SU-DHL-6 (cell line): ENCODE measurements around the gene TBATA.

ENCODE experiments used
- H2AFZ ChIP-seq: fragments of 200-600 bp; sonication (generic); 2 replicates; pipeline ENCODE4 v1.6.1; 2014; ENCODE audit warnings: low read depth, mild to moderate bottlenecking, moderate library complexity, mixed read lengths, antibody characterized with exemption, low read length; ENCODE audit not compliant: severe bottlenecking
- H3F3A ChIP-seq: fragments of 200-600 bp; shearing (Covaris generic); 2 replicates; pipeline ENCODE4 v1.6.0; 2016; ENCODE audit warnings: antibody characterized with exemption, mild to moderate bottlenecking; ENCODE audit not compliant: insufficient read depth
- H3K27ac ChIP-seq: fragments of 200-600 bp; sonication (generic); 2 replicates; pipeline ENCODE4 v1.5.1; 2016; ENCODE audit warnings: low read depth, mild to moderate bottlenecking, low read length, moderate library complexity, mixed read lengths
- H3K27me3 ChIP-seq: fragments of 200-600 bp; sonication (generic), shearing (Covaris generic); 2 replicates; pipeline ENCODE4 v1.6.0; 2014; ENCODE audit warnings: mild to moderate bottlenecking, low read length
- H3K36me3 ChIP-seq: fragments of 200-600 bp; sonication (generic); 2 replicates; pipeline ENCODE4 v1.6.1; 2014; ENCODE audit warnings: mild to moderate bottlenecking, low read length, mixed read lengths
- H3K4me2 ChIP-seq: fragments of 300-600, 200-600 bp; shearing (Covaris generic), sonication (generic); 2 replicates; pipeline ENCODE4 v1.6.0; 2014; ENCODE audit warnings: low read length, low read depth, mild to moderate bottlenecking; ENCODE audit not compliant: poor library complexity, severe bottlenecking
- H3K4me3 ChIP-seq: fragments of 200-600 bp; sonication (generic); 2 replicates; pipeline ENCODE4 v1.5.1; 2014; ENCODE audit warnings: antibody characterized with exemption, low read length, mild to moderate bottlenecking, mixed read lengths; ENCODE audit not compliant: insufficient read depth, poor library complexity, severe bottlenecking
- H3K79me2 ChIP-seq: fragments of 200-600 bp; sonication (generic); 2 replicates; pipeline ENCODE4 v1.6.1; 2014; ENCODE audit warnings: mild to moderate bottlenecking, low read length, moderate library complexity; ENCODE audit not compliant: insufficient read depth
- H3K9ac ChIP-seq: fragments of 200-600 bp; sonication (generic); 2 replicates; pipeline ENCODE4 v1.7.0; 2014; ENCODE audit warnings: mild to moderate bottlenecking, low read length
- H3K9me2 ChIP-seq: fragments of 200-600 bp; sonication (generic); replicated peaks from 2 replicates; pipeline ENCODE4 v1.6.1; 2014; ENCODE audit warnings: low read length; ENCODE audit not compliant: insufficient read depth
- H3K9me3 ChIP-seq: fragments of 200-600 bp; sonication (generic); 2 replicates; pipeline ENCODE4 v1.6.1; 2014; ENCODE audit warnings: low read length, mixed read lengths; ENCODE audit not compliant: insufficient read depth
- H4K20me1 ChIP-seq: fragments of 200-600 bp; sonication (generic); 2 replicates; pipeline ENCODE4 v1.6.1; 2014; ENCODE audit warnings: low read depth, mild to moderate bottlenecking, antibody characterized with exemption, low read length, moderate library complexity, mixed read lengths
- EZH2phosphoT487 ChIP-seq: fragments of 200-600 bp; sonication (generic), shearing (Covaris generic); conservative IDR thresholded peaks from 2 replicates; pipeline ENCODE4 v1.6.1; 2018; ENCODE audit warnings: mild to moderate bottlenecking, antibody characterized with exemption, low read length, moderate library complexity, mixed read lengths
- TF ChIP-seq, protein P1 (sequence below): fragments of 200-600 bp; sonication (generic); IDR thresholded peaks from one replicate; pipeline ENCODE4 v1.5.1; 2017; ENCODE audit warnings: antibody characterized with exemption, mild to moderate bottlenecking, low read length, moderate library complexity; ENCODE audit not compliant: insufficient read depth, poor library complexity, severe bottlenecking

TBATA gene

DNA sequence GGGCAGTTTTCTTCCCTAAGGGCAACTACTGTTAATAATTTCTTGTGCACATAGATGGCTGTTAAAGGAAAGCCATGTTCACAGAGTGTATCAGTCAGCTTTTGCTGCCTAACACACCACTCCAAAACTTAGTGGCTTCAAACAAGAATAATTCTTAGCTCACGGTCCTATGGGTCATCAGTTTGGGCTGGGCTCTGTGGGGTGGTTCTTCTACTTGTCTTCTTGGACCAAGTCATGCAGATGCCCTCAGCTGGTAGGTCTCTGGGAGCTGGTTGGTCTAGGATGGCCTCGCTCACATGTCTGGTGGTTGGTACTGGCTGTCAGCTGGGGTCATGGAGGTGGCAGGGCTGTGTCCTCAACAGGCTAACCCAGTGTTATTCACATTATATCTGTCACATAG is 39.6 kb downstream of the TBATA start:
- H3K4me3 ChIP-seq = no peak overlapping the region

DNA sequence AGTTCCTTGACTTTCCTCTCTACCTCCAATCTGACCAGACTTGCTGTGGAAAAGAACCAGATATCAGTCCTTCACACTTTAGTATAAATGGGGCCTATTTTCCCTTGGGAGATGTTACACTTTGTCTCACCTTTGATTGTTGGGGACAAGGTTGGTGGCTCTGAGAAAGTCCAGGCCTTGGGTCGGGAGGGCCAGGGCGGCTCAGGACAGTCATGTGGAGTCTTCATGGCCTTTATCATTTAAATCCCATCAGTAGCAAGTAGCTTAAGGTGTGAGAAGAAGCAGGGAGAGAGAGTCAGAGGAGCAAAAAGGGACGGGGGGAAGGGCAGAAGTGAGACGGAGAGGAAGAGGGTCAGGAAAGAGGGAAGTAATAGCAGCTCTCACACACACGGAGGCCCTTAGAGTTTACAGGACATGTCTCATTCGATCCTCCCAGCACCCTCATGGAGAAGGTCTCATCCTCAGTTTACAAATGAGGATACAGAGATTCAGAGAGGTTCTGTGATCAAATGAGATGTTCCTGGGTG is 40.5 kb downstream of the TBATA start:
- Histone ChIP-seq H3K79me2 (no peaks in the 10 kb centered on the region), H3K9ac (no peak overlapping the region), H2AFZ (no peak overlapping the region), H3K9me3 (no peaks in the 10 kb centered on the region), H3K27ac (no peak overlapping the region), H3K36me3 (no peaks in the 10 kb centered on the region), H3K4me3 (no peak overlapping the region), H3F3A (no peaks in the 10 kb centered on the region), H4K20me1 (no peaks in the 10 kb centered on the region), H3K9me2 (no peaks in the 10 kb centered on the region), H3K27me3 (no peaks in the 10 kb centered on the region), H3K4me2 (no peak overlapping the region)
- TF ChIP-seq, protein P1, sequence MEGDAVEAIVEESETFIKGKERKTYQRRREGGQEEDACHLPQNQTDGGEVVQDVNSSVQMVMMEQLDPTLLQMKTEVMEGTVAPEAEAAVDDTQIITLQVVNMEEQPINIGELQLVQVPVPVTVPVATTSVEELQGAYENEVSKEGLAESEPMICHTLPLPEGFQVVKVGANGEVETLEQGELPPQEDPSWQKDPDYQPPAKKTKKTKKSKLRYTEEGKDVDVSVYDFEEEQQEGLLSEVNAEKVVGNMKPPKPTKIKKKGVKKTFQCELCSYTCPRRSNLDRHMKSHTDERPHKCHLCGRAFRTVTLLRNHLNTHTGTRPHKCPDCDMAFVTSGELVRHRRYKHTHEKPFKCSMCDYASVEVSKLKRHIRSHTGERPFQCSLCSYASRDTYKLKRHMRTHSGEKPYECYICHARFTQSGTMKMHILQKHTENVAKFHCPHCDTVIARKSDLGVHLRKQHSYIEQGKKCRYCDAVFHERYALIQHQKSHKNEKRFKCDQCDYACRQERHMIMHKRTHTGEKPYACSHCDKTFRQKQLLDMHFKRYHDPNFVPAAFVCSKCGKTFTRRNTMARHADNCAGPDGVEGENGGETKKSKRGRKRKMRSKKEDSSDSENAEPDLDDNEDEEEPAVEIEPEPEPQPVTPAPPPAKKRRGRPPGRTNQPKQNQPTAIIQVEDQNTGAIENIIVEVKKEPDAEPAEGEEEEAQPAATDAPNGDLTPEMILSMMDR = no peak
- TF ChIP-seq EZH2phosphoT487 = no peak

More for the DNA sequence above, 39.6 kb downstream of the TBATA start:
- Histone ChIP-seq H3K9ac (no peak overlapping the region), H3K36me3 (no peaks in the 10 kb centered on the region), H3K27me3 (no peaks in the 10 kb centered on the region), H3K79me2 (no peaks in the 10 kb centered on the region), H2AFZ (no peak overlapping the region), H4K20me1 (no peaks in the 10 kb centered on the region), H3K27ac (no peak overlapping the region), H3K9me3 (no peaks in the 10 kb centered on the region), H3K9me2 (no peaks in the 10 kb centered on the region), H3F3A (no peaks in the 10 kb centered on the region), H3K4me2 (no peak overlapping the region)
- TF ChIP-seq, protein P1 = no peak
- no peak for TF ChIP-seq EZH2phosphoT487

DNA sequence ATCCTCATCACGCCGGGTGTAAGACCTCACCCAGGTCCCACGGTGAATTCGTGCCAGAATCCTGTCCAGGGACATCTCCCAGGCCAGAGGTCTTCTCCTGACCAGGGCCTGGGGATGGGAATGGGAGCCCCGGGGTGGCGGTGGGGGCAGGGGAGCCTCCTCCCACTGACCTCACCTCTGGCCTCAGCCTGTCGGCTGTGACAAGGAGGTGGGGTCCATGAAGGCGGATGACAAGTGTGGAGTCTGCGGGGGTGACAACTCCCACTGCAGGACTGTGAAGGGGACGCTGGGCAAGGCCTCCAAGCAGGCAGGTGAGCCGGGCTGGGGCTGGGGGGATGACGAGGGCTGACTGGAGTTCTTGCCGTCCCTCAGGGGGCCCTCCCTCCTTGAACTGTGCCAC is 41.3 kb downstream of the TBATA start:
- H3K27me3 ChIP-seq = no peaks in the 10 kb centered on the region

More for the DNA sequence above, 41.3 kb downstream of the TBATA start:
- Histone ChIP-seq H3K36me3 (no peaks in the 10 kb centered on the region), H3K9me2 (no peaks in the 10 kb centered on the region), H4K20me1 (no peaks in the 10 kb centered on the region), H3K9ac (no peak overlapping the region), H3K27ac (no peak overlapping the region), H3K4me2 (no peak overlapping the region), H3K79me2 (no peaks in the 10 kb centered on the region), H3K9me3 (no peaks in the 10 kb centered on the region), H3F3A (no peaks in the 10 kb centered on the region), H3K4me3 (no peak overlapping the region), H2AFZ (no peak overlapping the region)
- TF ChIP-seq EZH2phosphoT487 = no peak
- TF ChIP-seq, protein P1 = no peak
